Body of pancreas (tissue), 4 donors: ENCODE results near the gene SLC12A3.

Source experiments
- CTCF ChIP-seq, 7 experiments: fragments of 450-650 bp in 4 of 7; fragments of 200-600 bp in 3 of 7; sonication (generic) in 3 of 7; IDR thresholded peaks; one replicate each; pipeline ENCODE4 v1.5.1; 2016 to 2019; ENCODE audit warnings: antibody characterized with exemption in 7 of 7
- POLR2A ChIP-seq, 3 donors: fragments of 450-650 bp; IDR thresholded peaks; one replicate each; pipeline ENCODE4 v1.6.1; 2016; ENCODE audit warnings: antibody characterized with exemption in 3 of 3, mild to moderate bottlenecking in 2 of 3

- TF ChIP-seq CTCF (IDR thresholded peaks at IDR 0.05) (no peak), POLR2A (IDR thresholded peaks at IDR 0.05) (no peak)
Measured at GRCh38 chr16:56909527-56909979, 44.5 kb downstream of the SLC12A3 start.
